Activated CD8-positive, alpha-beta memory T cell treated with anti-CD3 and anti-CD28 coated beads for 4 hours (primary cell): ENCODE measurements around the gene CYGB.
"Not testable (repeated sequence)": the region's sequence is repeated elsewhere in the genome, so short reads cannot be mapped to it uniquely, and the experiment has no call there.

Source experiments
- DNase-seq, 2 donors: peaks; one replicate each; pipeline ENCODE4 v3.0.0-alpha.2; 2020; ENCODE audit warnings: low read depth in 2 of 2

Gene CYGB

GRCh38 chr17:76538281-76538931, 897 bp upstream of the CYGB start:
- DNase-seq, result no peak

DNA sequence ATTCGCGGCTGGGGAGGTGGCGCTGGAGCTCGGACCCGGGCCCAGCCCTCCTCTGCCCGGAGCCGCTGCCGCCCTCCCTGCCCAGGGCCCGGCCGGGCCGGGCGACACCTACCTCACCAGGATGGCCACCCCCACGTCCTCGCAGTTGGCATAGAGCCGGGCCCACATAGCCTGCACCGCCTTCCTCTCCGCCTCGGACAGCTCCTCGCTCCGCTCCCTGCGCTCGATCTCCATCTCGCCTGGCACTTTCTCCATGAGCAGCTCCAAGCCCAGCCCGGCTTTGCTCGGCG, 276 bp downstream of the CYGB start:
- DNase-seq, result no peak

DNA sequence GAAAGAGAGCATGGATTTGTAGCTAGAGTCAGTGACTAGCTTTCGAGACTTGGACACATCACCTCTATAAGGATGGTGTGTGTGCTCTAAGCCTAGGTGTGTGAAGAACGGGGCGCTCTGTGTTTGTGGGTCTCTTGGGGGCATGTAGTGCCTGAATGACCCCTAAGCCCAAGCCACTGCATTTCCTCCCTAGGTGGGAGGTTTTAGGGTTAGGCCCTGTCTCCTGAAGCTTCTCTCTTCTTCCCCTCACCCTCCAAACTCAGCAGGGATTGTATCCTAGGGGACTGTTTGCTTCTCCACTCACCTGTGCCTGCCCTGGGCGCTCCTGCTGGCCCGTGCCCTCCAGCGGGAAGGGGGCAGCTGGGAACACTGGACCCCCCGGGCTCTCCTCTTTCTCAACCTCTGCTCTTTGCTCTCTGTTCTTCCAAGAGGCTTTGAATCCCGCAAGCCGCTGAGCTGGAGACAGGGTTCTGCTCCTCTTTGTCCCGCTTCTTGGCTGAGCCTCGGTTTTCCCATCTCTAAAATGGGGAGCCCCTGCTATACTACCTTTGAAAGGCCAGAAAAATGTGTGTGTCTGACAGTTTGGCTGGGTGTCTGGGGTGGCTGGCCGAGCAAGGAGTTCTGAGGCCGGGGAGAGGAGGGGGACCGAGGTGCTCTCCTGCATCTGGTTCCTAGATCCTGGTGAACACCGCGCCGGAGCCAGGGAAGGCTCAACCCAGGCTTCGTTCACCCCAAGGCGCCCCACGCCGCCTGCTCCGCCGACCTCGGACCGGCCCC, 810 bp downstream of the CYGB start:
- DNase-seq, result no peak

GRCh38 chr17:76535788-76536510, 1.6 kb downstream of the CYGB start:
- no peak for DNase-seq

GRCh38 chr17:76534831-76535732, 2.4 kb downstream of the CYGB start:
- no peak for DNase-seq

GRCh38 chr17:76533640-76534359, 3.7 kb downstream of the CYGB start:
- DNase-seq, result not testable (repeated sequence)

GRCh38 chr17:76532072-76532651, 5.3 kb downstream of the CYGB start:
- DNase-seq, result no peak

- no peak for DNase-seq
Observed at GRCh38 chr17:76531486-76532038, 5.9 kb downstream of the CYGB start.

- no peak for DNase-seq
Observed at GRCh38 chr17:76530811-76531485, 6.6 kb downstream of the CYGB start.

DNA sequence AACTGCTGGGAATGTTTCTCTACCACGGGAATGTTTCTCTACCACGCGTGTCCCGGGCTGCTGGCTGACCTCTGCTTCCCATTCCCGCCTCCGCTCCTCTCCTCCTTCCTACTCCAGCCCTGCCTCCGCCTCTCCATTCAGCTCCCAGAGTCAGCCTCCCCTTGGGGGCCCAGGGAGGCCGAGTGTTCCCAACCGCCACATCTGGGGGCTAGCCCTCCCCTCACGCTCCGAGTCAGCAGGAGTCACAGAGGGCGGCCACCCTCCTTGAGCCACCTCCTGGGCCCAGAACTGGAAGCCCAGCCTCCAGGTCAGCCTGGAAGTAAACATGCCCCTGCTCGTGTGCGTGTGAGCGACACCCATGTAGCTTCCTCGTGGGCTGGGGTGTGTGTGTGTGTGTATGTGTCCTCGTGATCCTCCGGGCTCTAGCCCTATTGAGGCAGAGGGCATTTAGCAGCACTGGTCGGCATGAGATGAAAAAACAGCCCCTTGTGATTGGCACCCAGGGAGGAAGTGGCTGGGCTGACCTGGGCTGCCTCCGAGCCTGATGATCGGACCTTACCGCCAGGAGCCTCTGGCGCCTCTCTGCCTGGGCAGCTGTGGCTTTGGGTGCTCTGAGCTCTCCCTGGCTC, 7.3 kb downstream of the CYGB start:
- no peak for DNase-seq

DNA sequence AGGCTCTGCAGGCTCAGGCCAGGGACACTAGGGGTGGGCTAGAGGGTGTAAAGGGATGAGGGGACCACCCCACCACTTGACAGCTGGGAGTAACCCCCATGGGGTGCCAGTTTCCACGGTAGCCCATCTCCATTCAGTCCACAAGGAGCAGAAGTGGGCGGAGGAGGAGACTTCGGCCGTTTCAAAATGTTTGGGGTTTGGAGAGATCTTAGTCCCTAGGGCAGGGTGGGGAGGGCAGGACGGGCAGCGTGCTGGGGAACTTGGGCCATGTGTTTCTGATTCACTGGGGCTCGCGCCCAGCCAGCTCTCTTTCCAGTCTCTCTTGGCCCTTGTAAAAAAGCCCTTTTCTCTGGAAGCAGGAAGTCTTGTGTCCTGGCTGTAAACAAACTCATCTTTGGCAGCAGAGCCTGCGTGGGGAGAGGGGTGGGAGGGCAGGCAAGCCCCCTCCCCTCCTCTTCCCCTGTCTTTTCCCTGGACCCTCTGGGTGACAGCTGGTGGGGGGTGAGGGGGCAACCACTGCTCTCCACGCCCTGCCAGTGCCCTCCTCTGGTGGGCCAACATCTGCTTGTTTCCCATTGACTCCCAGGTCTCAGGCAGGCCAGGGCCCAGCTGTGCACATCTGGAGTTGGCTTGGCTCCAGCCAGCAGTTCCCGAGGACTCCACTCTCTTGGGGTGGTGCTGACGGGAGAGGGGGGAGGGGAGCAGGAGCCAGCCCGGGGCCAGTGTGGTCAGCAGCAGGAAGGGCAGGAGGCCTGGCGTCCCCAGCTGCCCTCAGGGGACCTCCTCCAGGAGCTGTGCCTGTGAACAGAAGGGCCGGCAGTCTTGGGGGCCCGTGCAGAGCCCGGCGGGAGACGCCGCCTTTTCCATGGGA, 8.1 kb downstream of the CYGB start:
- DNase-seq, result no peak

- no peak for DNase-seq
Observed at GRCh38 chr17:76528528-76529223, 8.8 kb downstream of the CYGB start.

- DNase-seq, result no peak
Observed at GRCh38 chr17:76528156-76528527, 9.4 kb downstream of the CYGB start.

DNA sequence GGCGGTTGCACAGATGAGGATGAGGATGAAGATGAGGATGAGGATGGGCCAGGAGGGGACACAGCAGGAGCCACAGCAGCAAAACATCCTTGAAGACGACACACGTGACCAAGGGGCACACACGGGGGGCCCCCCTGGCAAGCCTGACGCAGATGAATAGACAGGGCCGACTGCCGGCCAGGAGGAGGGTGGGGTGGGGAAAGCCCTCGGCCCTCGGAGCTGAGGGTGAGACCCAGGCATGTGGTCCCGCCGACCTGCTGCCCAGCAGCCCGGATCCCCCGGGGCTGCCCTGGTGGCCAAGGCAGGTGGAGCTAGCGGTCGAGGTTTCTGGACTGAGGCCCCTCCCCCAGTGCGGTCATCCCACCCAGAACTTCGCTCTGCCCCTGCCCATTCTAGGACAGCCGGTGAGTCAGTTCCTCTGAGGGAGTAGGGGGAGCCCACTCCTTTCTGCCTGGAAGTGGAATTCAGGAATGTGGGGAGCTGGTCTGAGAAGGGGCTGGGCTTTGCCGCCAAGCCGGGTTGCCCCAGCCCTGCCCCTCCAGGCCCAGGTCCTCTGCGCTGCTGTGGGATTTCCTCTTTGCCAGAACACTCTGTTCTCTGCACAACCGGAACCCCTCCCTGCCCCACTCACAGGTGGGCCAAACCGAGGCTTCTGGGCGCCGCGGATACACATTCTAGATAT, 9.9 kb downstream of the CYGB start:
- DNase-seq, result peak in 1 of 2 donors; percentile 31

- DNase-seq, result not testable (repeated sequence)
Observed at GRCh38 chr17:76527016-76527415, 10.5 kb downstream of the CYGB start.

DNA sequence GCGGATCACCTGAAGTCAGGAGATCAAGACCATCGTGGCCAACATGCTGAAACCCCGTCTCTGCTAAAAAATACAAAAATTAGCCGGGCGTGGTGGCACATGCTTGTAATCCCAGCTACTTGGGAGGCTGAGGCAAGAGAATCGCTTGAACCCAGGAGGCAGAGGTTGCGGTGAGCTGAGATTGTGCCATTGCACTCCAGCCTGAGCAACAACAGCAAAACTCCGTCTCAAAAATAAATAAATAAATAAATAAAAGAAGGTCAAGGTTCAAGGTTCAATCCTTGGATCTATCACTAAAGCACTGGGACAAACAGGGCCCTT, 12.0 kb downstream of the CYGB start:
- DNase-seq, result not testable (repeated sequence)
